Stimulated activated CD4-positive, alpha-beta T cell treated with anti-CD3 and anti-CD28 coated beads, Interleukin-2, amount 100 ng/mL, for 24 hours (primary cell): ENCODE data around the gene MXRA8.
"Not testable (repeated sequence)": the region's sequence is repeated elsewhere in the genome, so short reads cannot be mapped to it uniquely, and the experiment has no call there.

Source experiments
- DNase-seq, 2 donors: peaks; one replicate each; pipeline ENCODE4 v3.0.0-alpha.2; 2020

The MXRA8 gene

GRCh38 chr1:1358433-1359271, at the start of gene MXRA8:
Gene MXRA8, minus strand, starts transcription at chr1:1358555. Its CDS starts 51 bp downstream, at chr1:1358504.
- DNase-seq: no peak

GRCh38 chr1:1407636-1408318, 49.4 kb upstream of the MXRA8 start:
- peak; percentile 35 to 39 for DNase-seq

- peak; percentile 95 to 97 for DNase-seq
These were observed 48.7 kb upstream of the MXRA8 start, which contains the start of gene MRPL20 for GRCh38 chr1:1406821-1407635. Gene MRPL20, minus strand, starts transcription at chr1:1407293. Its CDS starts 76 bp downstream, at chr1:1407217.

GRCh38 chr1:1406101-1406820, 47.9 kb upstream of the MXRA8 start:
- DNase-seq: peak; percentile 30 to 31

- no peak for DNase-seq
These were observed 45.3 kb upstream of the MXRA8 start for GRCh38 chr1:1403653-1404052.

GRCh38 chr1:1402901-1403392, 44.6 kb upstream of the MXRA8 start:
- DNase-seq: not testable (repeated sequence)

- peak; percentile 54 to 59 for DNase-seq
These were observed 43.9 kb upstream of the MXRA8 start for GRCh38 chr1:1402072-1402900.

- no peak for DNase-seq
These were observed 43.2 kb upstream of the MXRA8 start for GRCh38 chr1:1401457-1402010.

GRCh38 chr1:1400576-1401456, 42.5 kb upstream of the MXRA8 start:
- no peak for DNase-seq

GRCh38 chr1:1399872-1400575, 41.7 kb upstream of the MXRA8 start:
- DNase-seq: peak in 1 of 2 donors; percentile 47

- DNase-seq: peak; percentile 99 to 100
These were observed 41.0 kb upstream of the MXRA8 start, which contains the start of gene CCNL2 for GRCh38 chr1:1399187-1399871. Gene CCNL2, minus strand, starts transcription at chr1:1399335. Its CDS starts 29 bp downstream, at chr1:1399306.

GRCh38 chr1:1398677-1399186, 40.4 kb upstream of the MXRA8 start:
- DNase-seq: peak in 1 of 2 donors; percentile 33

- DNase-seq: no peak
These were observed 39.6 kb upstream of the MXRA8 start for GRCh38 chr1:1397839-1398523.

- no peak for DNase-seq
These were observed 36.8 kb upstream of the MXRA8 start for GRCh38 chr1:1395166-1395565.

- DNase-seq: no peak
These were observed 35.8 kb upstream of the MXRA8 start for GRCh38 chr1:1394116-1394515.

- no peak for DNase-seq
These were observed 35.1 kb upstream of the MXRA8 start for GRCh38 chr1:1393428-1393827.

GRCh38 chr1:1393014-1393413, 34.7 kb upstream of the MXRA8 start:
- DNase-seq: no peak

- DNase-seq: no peak
These were observed 32.9 kb upstream of the MXRA8 start for GRCh38 chr1:1391225-1391624.
